GM06990 (cell line): ENCODE measurements around the gene NYAP2.

Experiments used
- DNase-seq: peaks from one replicate; pipeline ENCODE4 v3.0.0-alpha.2; 2011; ENCODE audit not compliant: insufficient read length; ENCODE audit errors: extremely low read depth
- H3K27me3 ChIP-seq: replicated peaks from 2 replicates; pipeline ENCODE4 v1.6.0; 2011; ENCODE audit warnings: low read length; ENCODE audit not compliant: control insufficient read depth, insufficient read depth
- H3K36me3 ChIP-seq: 2 replicates; pipeline ENCODE4 v1.5.1; 2011; ENCODE audit warnings: low read length; ENCODE audit not compliant: control insufficient read depth, insufficient read depth
- H3K4me3 ChIP-seq: replicated peaks from 2 replicates; pipeline ENCODE4 v1.5.1; 2011; ENCODE audit warnings: low read depth, mild to moderate bottlenecking, control low read depth, low read length
- TF ChIP-seq, protein P1 (sequence below): IDR thresholded peaks from 2 replicates; pipeline ENCODE4 v1.5.1; 2011; ENCODE audit warnings: low read length, control low read depth, mild to moderate bottlenecking, inconsistent platforms; ENCODE audit not compliant: insufficient read depth, poor library complexity, severe bottlenecking

Gene NYAP2

GRCh38 chr2:225466891-225467604 is 67.5 kb downstream of the NYAP2 start:
- Histone ChIP-seq H3K4me3 (no peak overlapping the region), H3K36me3 (no peaks in the 10 kb centered on the region), H3K27me3 (no peaks in the 10 kb centered on the region)
- no peak for DNase-seq
- TF ChIP-seq, protein P1, sequence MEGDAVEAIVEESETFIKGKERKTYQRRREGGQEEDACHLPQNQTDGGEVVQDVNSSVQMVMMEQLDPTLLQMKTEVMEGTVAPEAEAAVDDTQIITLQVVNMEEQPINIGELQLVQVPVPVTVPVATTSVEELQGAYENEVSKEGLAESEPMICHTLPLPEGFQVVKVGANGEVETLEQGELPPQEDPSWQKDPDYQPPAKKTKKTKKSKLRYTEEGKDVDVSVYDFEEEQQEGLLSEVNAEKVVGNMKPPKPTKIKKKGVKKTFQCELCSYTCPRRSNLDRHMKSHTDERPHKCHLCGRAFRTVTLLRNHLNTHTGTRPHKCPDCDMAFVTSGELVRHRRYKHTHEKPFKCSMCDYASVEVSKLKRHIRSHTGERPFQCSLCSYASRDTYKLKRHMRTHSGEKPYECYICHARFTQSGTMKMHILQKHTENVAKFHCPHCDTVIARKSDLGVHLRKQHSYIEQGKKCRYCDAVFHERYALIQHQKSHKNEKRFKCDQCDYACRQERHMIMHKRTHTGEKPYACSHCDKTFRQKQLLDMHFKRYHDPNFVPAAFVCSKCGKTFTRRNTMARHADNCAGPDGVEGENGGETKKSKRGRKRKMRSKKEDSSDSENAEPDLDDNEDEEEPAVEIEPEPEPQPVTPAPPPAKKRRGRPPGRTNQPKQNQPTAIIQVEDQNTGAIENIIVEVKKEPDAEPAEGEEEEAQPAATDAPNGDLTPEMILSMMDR, result no peak

GRCh38 chr2:225468131-225468530 is 68.6 kb downstream of the NYAP2 start:
- TF ChIP-seq, protein P1, result no peak
- no peak overlapping the region for H3K4me3 ChIP-seq
- no peak for DNase-seq
- H3K27me3 ChIP-seq, result no peaks in the 10 kb centered on the region
- H3K36me3 ChIP-seq, result no peaks in the 10 kb centered on the region

- H3K36me3 ChIP-seq, result no peaks in the 10 kb centered on the region
- no peaks in the 10 kb centered on the region for H3K27me3 ChIP-seq
- TF ChIP-seq, protein P1, result no peak
- H3K4me3 ChIP-seq, result no peak overlapping the region
- no peak for DNase-seq
Observed at GRCh38 chr2:225471039-225471438, 71.5 kb downstream of the NYAP2 start.

DNA sequence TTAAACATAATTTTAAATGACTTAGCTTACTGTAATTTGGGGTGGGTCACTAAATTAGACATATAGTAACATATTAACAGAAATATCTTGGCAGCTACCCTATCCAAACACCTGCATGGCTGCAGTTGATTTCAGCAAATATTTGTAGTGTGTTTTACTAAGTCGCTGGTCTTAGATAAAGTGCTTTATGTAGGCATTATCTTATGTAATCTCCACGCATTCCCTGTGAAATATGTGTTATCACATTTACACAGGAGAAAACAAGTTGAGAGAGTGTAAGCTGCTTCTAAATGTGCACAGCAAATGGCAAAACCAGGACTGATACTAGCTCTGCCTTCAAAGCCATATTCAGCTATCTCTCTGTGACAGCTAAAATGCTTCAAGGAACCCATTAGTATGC is 72.0 kb downstream of the NYAP2 start:
- TF ChIP-seq, protein P1, result no peak
- Histone ChIP-seq H3K36me3 (no peaks in the 10 kb centered on the region), H3K27me3 (no peaks in the 10 kb centered on the region), H3K4me3 (no peak overlapping the region)
- DNase-seq, result no peak

DNA sequence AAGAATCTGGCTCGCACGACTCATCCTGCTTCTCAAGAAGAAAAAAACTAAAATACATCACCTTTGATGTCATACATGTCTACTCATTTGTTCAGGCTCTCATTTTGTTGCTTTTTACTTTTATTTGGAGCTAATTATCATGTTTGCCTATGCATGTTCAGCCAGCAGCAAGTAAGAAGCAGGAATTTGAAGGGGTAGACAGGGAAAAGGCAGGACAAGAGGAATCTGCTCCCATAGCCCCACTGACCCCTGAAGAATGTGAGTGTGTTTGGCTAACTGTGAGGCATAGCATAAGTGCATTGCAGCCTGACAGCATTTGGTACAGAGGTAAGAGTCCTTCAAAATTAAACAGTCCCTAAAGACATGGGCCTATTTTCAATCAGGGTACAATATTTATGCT is 72.7 kb downstream of the NYAP2 start:
- DNase-seq, result no peak
- Histone ChIP-seq H3K36me3 (no peaks in the 10 kb centered on the region), H3K4me3 (no peak overlapping the region), H3K27me3 (no peaks in the 10 kb centered on the region)
- TF ChIP-seq, protein P1, result no peak

DNA sequence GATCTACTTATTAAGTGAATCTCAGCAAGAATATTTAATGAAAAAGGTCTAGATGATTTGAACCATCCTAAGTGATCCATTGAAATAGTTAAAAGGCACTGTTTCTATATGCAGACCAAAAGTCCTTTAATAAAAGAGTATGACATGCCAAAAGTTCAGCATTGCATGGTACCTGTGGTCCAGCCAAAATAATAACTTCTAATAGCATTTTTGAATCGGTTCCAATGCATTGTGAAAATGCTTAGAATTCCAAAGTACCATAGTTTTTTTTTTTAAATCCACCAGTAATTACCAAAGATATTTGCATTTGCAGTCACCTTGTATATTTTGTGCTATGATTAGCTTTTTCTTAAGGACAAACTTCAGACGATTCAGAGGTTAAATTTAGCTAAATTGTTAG is 79.9 kb downstream of the NYAP2 start:
- H3K27me3 ChIP-seq, result no peaks in the 10 kb centered on the region
- H3K4me3 ChIP-seq, result no peak overlapping the region
- TF ChIP-seq, protein P1, result no peak
- H3K36me3 ChIP-seq, result no peaks in the 10 kb centered on the region
- no peak for DNase-seq
